Embryonic facial prominence (tissue), 1 donor: ENCODE data around the gene CCDC85A.

Source experiments
- DNase-seq: peaks from one replicate; pipeline ENCODE4 v3.0.0-alpha.2; 2016; ENCODE audit errors: extremely low spot score

Gene CCDC85A

DNA sequence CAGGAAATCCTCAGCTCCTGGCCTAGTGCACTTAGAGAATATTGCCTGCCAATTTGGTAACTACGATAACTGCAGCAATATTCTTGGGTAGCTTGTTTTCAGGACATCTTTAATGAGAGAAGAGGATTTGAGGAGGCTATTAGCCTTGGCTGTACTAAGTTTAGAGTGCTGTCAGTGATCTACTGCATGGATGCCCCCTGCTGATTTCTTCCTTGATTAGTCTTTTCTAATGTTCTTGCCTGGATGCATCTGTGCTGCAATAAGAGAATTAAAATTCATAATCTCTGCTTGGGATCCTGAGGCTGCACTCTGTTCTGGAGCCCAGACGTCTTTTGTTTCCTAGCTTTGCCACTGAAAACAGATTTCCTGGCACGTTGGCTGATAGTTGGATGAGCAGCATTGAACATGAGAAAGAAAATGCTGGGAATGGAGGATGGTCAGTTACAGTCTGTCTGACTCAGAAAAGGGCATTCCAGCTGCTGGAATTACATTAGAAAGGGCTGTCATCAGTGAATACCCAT lies 115.4 kb downstream of the CCDC85A start:
- DNase-seq = no peak

DNA sequence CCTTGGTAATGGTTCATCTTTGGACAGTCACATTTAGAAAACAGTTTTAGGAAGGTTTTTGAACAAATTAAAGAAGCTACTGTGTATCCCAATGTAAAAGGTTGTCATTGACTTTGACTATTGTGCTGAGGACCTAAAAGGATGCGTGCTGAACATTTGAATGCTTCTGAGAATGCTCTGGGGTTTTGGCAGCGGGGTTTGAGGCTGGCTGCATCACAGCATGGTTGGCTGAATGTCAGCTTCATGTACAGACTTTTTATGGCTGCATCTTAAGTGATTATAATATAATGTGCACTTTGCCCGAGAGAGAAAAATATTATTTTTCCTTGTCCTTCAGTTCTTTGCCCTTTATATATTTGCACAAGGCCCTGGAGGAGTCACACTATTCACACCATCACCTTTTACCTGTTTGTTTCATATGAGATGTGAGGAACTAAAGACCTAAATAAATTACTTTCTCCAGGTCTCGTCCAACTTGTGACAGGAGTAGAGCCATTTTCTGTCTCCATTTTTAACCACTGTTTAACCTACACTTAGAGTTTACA lies 125.9 kb downstream of the CCDC85A start:
- no peak for DNase-seq

DNA sequence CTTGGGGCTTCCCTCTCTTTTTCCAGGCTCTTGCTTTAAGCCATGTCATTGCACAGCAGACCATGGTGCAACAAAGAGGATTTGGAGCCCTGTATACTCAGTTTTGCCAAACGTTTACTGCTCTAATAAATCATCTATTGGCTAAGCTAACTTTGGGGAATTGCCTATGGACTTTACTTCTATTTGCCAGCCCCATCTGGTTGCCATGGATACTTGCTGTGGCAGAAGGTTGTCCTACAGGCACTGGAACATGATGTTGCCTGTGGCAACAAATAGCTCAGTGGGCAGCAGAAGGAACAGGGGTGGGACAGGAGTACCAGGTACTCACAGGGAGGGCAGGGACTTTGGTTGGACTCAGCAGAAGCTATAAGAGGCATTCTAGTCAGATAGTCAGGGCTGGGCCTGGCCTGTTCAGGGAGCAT lies 129.7 kb downstream of the CCDC85A start:
- no peak for DNase-seq

DNA sequence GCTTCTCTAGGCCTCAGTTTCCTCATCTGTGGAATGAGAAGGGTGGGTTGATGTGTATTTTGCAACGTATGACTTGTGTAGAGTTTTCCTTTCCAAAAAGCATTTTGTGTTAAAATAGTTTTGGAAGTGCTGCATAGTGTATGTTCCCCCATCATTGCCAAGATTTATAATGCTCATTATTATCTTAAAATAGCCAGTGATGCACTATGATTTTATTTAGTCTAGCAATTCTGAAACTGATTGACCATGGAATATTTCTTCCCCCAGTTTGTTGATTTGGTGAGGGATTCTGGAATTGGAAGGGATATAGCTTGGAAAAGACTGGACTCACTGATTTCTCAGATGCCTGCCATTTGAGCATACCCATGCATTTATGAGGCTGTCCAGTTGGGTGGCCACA lies 130.6 kb downstream of the CCDC85A start:
- no peak for DNase-seq

DNA sequence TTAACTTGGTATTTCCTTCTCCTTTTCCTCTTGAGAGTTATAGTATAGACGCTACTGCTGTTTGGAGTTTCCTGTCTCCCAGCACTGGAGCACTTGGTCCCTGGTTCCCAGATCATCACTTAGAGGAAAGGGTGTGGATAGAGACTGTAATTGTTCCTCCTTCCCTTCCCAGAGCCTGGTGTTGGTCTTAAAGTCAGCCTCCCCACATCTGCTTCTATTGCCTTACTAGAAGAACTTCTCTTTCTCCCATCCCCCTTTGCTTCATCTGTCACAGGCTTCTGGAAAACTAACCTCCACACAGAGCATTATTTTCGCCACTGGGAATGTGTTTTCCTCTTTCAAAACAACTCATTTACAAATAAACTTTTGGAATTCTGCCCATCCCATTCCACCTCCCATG lies 131.0 kb downstream of the CCDC85A start:
- no peak for DNase-seq

DNA sequence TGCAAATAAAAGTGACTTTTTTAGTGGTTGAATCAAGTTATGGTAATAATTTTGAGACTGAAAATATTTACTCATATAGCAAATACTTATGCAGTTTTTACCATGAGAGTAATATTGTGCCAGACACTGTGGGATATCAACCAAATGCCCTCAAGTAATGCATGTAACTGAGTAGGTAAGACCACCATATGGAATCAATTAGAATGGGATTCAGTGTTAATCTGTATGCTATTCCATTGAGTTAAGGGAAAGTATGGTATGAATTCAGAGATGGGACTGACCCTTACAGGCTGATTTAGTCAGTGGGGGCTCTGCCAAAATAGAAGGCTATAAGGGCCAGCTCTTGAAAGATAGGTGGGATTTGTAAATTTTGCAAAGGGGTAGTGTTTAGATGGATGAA lies 131.6 kb downstream of the CCDC85A start:
- DNase-seq = peak; percentile 29

DNA sequence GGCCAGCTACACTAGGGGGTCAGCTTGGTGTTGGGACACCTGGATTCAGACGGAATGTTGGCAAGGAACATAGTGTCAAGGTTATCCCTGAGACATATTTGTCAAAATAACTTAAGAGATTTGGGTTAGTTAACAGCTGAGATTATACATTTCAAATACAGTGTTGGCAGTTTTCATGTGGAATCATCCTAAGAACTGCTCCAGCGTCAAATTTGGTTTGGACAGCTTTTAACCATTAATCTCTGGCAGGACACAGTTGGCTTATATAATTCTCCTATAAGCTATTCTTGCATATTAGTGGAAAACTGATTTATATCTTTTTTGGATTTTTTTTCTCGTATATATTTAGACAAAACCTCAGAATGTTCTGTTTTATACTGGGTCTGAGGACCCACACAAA lies 132.2 kb downstream of the CCDC85A start:
- no peak for DNase-seq

DNA sequence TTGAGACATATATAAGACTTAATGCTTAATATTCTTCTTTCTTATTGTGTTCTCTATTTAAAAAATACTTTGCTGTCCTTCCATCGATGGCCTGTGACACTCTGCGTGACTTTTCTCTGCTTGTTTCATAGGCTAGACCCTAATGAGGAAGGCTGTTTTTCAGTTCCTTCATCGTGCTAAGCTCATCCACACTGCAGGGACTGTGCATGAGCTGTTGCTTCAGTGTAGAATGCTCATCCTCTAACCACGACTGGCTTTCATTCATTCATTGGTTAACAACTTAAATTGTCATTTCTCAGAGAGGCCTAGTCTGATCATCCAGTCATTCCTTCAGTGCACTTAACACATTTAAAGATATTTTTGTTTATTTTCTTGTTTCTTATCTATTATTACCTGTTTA lies 134.4 kb downstream of the CCDC85A start:
- DNase-seq = no peak

DNA sequence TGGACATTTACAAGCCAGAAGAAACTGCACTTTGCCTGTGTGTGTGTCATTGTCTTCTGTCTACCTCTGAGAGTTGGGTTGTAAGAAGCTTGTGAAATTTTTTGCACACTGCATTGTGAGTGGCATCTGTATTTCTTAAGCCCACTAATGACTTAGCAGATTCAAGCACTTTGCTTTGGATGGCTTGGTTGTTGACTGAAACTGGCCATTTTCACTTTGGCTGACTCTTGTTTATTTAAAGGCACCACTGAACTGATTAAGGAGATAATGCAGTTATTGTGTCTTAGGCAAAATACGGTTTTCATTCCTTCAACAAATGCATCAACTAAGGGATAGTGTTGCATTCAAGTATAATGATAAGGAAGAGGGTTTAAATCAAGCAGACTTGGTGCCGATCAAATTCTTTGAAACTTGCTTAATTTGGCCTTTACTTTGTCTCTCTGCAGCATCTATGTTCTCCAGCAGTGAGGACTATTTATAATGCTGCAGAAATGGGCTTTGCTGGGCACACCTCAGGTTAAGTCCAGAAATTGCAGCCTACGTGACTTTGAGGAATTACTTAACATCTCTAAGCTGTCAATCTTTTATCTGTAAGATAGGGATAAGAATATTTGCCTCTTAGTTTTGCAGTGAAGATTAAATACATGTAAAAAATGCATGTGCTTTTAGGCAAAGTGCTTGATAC lies 142.0 kb downstream of the CCDC85A start:
- no peak for DNase-seq

DNA sequence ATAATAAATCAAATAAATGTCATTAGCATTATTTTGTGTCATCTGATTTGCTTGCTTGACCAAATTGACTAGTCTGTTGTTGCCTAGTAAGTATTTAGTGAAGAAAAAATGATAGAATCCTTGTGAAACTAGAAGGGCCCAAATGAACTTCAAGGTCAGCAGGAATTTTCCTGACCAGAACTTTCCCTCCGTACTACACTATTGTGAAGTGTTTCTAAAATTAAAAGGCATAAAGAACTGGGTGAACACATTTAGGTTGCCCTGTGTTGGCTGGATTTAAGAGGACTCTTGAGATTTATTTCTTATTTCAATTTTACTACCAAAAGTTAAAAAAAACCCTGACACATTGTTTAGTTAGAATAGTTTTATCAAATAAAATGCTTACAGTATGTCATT lies 142.6 kb downstream of the CCDC85A start:
- DNase-seq = no peak

DNA sequence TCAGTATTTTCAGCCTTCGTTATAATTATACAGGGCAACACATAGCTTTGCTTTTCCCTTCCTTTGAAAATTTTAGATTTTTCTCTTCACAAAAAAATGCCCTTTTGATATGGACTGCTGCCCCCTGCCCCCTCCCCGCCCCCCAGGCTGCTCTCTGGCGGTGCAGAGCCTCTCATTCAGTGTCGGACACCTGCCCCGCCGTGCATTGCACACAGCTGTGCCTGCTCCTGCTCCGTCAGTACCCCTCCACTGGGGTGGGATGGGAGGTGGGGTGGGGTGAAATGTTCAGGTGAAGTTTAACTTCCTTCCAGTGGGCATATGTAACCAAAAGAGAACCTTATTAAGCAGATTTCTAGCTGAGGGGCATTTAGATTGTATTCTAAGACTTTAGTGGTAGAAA lies 148.0 kb downstream of the CCDC85A start:
- DNase-seq = no peak

DNA sequence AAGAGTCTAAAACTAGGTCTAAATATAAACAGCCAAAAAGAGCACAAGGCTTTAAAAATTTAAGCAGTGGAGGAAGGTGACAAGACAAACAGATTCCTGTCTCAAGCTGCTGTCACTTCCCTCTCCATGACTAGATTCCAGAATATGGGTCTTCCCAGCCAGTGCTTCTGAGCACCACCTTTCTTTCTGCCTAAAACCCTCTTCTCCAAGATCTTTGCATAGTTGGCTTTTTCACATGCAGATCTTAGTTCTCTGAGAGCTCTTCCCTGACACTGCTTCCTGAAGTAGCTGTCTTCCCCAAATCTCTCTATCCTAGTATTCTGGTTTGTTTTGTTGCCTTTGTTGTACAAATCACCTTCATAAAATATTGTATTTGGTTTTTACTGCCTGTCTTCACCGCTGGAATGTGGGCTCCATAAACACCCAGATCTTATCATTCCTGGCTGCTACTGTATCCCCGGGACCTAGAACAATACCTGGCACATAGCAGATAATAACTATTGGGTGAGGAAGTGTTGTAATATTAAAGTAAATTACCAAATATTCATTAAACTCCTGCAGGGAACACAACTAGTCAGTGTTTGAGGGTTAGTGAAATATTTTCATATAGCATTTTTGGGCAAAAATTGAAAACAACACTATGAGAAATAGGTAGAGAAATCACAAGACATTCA lies 150.2 kb downstream of the CCDC85A start:
- DNase-seq = no peak

DNA sequence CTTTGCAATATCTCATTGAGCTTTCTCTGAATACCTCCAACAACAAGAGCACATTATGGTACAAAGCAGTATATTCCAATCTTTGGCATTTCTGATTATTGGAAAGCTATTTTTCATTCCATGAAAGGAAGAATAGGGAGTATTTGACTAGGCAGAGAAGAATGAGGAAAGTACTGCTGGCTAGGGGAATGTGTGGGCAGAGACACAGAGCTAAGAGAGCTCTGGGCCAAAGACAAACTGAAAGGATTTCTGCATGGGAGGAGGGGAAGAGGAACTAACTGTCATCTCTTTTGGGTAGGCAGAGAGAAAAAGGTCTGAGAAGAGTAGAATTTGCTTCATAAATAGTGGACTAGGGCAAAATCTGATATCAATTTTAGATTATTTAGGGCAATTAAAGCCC lies 150.8 kb downstream of the CCDC85A start:
- DNase-seq = no peak

DNA sequence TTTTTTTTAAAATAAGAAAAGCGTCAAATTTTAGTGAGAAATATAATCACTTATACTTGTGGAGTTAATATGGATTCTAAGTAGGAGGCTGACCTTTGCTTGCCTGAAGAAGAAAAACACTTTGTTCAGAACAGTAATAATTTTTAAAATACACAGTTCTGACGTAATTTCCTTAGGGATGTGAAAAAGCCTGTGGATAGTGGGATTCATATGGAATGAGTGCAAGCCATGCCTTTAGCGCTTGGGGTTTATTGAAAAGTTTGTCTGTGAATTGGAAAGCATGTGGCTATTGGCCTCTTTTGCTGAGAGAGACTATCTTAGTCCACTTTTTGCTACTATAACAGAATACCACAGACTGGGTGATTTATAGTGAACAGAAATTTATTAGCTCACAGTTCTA lies 151.3 kb downstream of the CCDC85A start:
- DNase-seq = no peak

DNA sequence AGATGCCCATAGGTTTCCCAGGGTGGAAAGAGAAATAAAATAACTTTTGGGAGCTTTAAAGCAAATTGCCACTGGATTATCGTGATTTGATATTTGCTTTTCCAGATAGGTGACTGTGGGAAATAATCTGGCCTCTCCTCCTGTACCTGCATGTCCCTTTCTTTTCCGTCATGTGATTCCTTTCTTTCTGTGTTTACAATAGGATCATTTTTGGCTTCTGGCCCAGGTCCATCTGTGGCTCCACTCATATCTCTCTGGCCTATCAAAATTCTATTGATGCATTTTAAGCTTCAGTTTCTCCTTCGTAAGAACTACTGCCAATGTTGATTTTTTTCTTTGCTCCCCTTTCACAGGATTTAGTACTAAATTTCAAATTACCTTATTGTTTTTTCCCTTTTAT lies 153.6 kb downstream of the CCDC85A start:
- DNase-seq = no peak

DNA sequence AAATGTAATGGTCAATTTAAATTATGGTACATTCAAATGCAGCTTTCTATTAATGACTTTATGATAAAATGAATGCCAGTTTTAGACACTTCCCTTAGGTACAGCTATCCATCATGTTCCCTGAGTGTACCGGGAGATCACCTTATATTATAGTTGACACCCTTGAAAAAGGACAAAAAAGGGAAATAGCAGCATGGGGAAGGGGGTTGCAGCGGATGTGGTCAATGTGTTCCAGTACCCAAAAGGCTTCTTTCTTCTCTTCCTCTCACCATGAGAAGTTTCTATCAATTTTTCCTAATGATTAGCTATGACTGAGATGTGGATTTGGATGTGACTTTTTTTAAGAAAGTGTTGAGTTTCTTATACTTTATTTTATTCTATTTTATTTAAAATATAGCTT lies 154.4 kb downstream of the CCDC85A start:
- DNase-seq = no peak

DNA sequence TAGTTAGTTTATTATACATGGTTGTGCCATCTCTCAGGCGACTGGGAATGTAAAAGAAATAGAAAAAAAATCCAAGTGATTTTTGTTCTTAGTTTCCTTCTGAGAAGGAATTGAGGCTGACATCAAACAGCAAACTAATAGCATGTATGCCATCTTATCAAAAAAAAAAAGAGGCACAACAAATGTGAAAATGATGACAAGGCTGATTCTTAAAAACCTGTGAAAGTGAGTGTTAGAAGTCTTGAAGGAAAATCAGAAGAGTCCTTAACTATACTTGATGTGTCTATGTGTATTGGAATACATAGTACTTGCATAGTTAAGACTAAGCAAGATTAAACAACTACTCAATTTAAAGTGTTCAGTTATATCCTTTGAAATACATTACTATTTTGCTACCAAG lies 161.0 kb downstream of the CCDC85A start:
- DNase-seq = no peak

DNA sequence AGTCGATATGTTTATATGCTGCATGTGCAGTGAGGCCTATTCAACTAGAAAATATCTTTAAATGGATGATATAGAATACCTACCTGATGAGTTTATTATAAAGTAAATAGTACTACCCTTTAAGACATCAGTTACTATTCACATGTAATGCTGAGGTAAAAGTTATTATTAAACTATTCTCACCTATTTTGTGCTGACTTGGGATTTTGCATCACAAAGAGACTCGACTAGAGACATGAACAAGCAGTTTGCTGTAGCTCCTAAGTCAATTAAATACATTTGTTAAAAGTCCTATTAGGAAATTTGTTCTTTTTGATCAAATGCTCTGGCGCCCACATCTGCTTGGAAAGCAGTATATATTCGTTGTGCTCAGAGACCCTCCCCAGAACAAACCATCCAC lies 164.1 kb downstream of the CCDC85A start:
- DNase-seq = no peak

DNA sequence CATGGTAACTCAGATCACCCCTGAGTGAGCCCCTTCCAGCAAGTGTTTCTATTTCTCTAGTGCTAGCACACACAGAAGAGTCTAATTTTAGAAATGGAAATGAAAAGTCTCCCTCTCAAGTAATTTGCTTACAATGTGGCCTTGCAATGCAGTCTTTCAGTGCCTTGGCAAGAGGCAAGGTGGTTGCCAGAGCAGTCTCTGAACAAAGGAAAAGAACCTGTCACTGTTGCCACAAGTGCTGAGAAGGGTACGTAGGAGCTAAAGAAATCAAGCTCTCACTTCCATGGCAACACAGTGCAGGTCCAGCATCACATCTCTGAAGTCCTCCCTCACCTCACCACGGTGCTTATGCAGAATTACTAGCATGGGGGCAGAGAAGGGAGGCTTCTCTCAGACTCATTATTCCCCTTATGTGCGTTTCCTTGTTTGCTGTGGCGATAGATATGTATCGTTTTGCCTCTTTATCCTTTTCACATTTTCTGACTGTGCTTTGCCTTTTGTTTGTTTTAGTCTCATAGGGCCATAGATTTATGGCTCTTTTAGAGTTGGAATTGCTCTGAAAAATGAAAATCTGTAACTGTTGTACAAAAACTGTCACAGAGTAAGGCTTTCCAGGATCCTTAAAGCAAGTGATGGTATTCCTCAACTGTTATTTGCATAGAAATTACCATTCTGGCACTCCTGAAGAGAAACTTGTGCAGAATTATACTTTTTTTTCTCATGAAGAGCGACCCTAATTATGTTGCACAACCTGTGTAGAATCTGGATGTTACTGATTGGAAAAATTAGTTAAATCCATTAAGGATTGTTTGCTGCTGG lies 164.8 kb downstream of the CCDC85A start:
- no peak for DNase-seq

DNA sequence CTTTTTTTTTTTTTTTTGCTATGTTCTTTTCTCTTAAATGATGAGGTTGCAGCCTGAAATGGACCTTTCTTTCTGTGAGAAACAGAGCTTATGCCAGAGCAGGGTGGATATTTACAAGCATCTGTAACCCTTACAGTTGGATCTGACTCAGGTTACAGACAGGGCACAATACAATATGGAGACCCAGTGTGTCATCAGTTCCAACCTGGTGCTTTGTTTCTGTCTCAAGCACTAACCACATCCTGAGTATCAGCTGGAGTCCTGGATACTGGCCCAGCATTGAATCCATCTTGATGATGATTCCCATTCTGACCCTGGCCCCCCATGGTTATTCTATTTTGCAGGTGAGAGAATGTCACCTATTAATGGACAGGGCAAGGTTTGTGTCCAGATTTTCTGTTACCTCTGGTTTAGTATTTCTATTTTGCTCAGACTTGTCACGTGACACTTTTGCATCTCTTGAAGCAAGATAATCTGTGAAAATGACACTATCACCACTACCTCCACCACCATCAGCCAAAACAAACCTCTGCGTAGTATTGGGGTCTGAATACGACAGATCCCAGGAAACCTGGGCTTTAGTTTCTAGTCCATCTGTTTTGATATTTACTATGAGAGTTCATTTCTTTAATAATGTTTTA lies 174.0 kb downstream of the CCDC85A start:
- no peak for DNase-seq

DNA sequence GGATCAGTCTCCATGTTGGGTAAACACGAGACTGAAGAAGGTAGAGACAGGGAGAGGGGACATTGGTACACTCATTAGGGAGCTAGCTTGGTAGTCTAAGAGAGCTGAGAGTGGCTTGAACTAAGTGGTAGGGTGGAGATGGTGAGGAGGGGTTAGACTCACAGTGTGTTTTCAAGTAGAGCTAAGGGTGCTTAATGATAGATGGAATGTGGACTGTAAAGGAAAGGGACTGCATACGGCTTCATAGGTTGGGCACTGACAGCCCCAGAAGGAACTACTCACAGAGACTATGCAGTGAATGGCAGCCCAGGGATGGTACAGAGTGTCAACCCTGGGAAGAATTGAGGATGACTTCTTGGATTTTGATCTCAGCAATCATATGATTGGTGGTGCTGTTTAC lies 178.1 kb downstream of the CCDC85A start:
- DNase-seq = no peak

DNA sequence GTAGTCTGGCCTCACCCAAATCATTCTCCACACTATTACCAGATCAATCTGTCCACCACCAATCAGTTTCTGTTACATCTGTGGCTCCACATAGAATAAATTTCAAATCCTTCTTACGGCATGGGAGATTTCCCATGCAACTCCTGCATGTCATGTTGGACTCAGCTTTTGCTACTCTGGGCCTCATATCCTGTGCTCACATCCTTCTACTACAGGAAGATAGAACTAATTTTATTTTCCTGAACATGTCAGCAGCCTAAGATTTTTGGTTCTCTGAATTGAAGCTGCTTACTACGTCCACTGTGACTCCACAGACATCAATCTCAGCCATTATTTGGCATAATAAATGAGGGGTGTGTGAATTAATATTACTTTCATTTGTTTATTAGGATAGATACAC lies 181.1 kb downstream of the CCDC85A start:
- no peak for DNase-seq
